CD14-positive monocyte (primary cell): Measurements from ENCODE around the gene CDCP2. TPM values are rescaled to one million over a fixed set of nuclear protein-coding genes. Genes with fewer than 3 reads are reported as not detected.

ENCODE experiments used
- DNase-seq, 3 donors: peaks; one replicate each; pipeline ENCODE4 v3.0.0-alpha.2; 2011 to 2022
- H2AFZ ChIP-seq: 2 replicates; pipeline ENCODE4 v1.6.0; 2012; ENCODE audit warnings: mild to moderate bottlenecking, low read depth, low read length, inconsistent platforms; ENCODE audit not compliant: insufficient read depth, poor library complexity, severe bottlenecking
- H3K27ac ChIP-seq, 2 donors: 1 replicate in 1 of 2; 2 replicates in 1 of 2; pipeline ENCODE4 v1.5.1; 2012 to 2013; ENCODE audit warnings: low read length in 2 of 2, control low read depth in 1 of 2, inconsistent platforms in 1 of 2, low read depth in 1 of 2, mild to moderate bottlenecking in 1 of 2
- H3K27me3 ChIP-seq, 2 donors: one replicate each; pipeline versions ENCODE4 v1.6.0 to v1.6.1; 2011 to 2013; ENCODE audit warnings: low read length in 2 of 2; ENCODE audit not compliant: control insufficient read depth in 2 of 2, insufficient read depth in 2 of 2
- H3K36me3 ChIP-seq, 2 donors: replicated peaks in 1 of 2; 1 replicate in 1 of 2; 2 replicates in 1 of 2; pipeline versions ENCODE4 v1.5.1 to v1.6.1; 2012 to 2013; ENCODE audit warnings: low read length in 2 of 2, control low read depth in 1 of 2, inconsistent platforms in 1 of 2, mild to moderate bottlenecking in 1 of 2; ENCODE audit not compliant: insufficient read depth in 2 of 2, control insufficient read depth in 1 of 2
- H3K4me1 ChIP-seq, 2 donors: 1 replicate in 1 of 2; 2 replicates in 1 of 2; pipeline versions ENCODE4 v1.5.1 to v1.6.1; 2012 to 2013; ENCODE audit warnings: low read length in 2 of 2, control low read depth in 1 of 2, inconsistent platforms in 1 of 2, mild to moderate bottlenecking in 1 of 2, moderate library complexity in 1 of 2; ENCODE audit not compliant: insufficient read depth in 2 of 2, control insufficient read depth in 1 of 2
- H3K4me2 ChIP-seq: replicated peaks from 2 replicates; pipeline ENCODE3; 2012; ENCODE audit warnings: low read length, moderate library complexity, mild to moderate bottlenecking; ENCODE audit not compliant: poor library complexity, severe bottlenecking; ENCODE audit errors: extremely low read depth
- H3K4me3 ChIP-seq, 3 experiments: fragments of 200-600 bp in 1 of 3; sonication (generic) in 1 of 3; replicated peaks in 1 of 3; 1 replicate in 2 of 3; 2 replicates in 1 of 3; pipeline ENCODE4 v1.5.1; 2011 to 2013; ENCODE audit warnings: low read length in 3 of 3, mild to moderate bottlenecking in 3 of 3, control low read depth in 2 of 3, low read depth in 2 of 3, inconsistent platforms in 1 of 3, moderate library complexity in 1 of 3
- H3K79me2 ChIP-seq: 2 replicates; pipeline ENCODE4 v1.6.0; 2012; ENCODE audit warnings: mild to moderate bottlenecking, control low read depth, inconsistent platforms, low read length, moderate library complexity; ENCODE audit not compliant: insufficient read depth
- H3K9ac ChIP-seq: 2 replicates; pipeline ENCODE4 v1.6.0; 2017; ENCODE audit warnings: low read length, mild to moderate bottlenecking; ENCODE audit not compliant: insufficient read depth, poor library complexity, severe bottlenecking
- H3K9me3 ChIP-seq, 2 donors: replicated peaks in 1 of 2; 1 replicate in 1 of 2; 2 replicates in 1 of 2; pipeline versions ENCODE4 v1.5.1 to v1.6.1; 2012 to 2013; ENCODE audit warnings: low read length in 2 of 2, control low read depth in 1 of 2; ENCODE audit not compliant: control insufficient read depth in 1 of 2, insufficient read depth in 1 of 2
- H4K20me1 ChIP-seq: 2 replicates; pipeline ENCODE4 v1.6.0; 2012; ENCODE audit warnings: mild to moderate bottlenecking, low read length, control low read depth, moderate library complexity; ENCODE audit not compliant: insufficient read depth
- H3K27ac Mint-ChIP-seq, 7 donors: one replicate each; pipeline ENCODE4 v1.8.0; 2020; ENCODE audit warnings: mild to moderate bottlenecking in 7 of 7, mixed read lengths in 7 of 7, moderate library complexity in 6 of 7, inconsistent platforms in 2 of 7
- H3K27me3 Mint-ChIP-seq, 3 donors: one replicate each; pipeline ENCODE4 v1.8.0; 2021 to 2022; ENCODE audit warnings: low read depth in 3 of 3, mild to moderate bottlenecking in 3 of 3, mixed read lengths in 3 of 3, moderate library complexity in 3 of 3, inconsistent platforms in 1 of 3
- H3K36me3 Mint-ChIP-seq, 2 donors: one replicate each; pipeline ENCODE4 v1.8.0; 2020; ENCODE audit warnings: mixed read lengths in 2 of 2, inconsistent platforms in 1 of 2, mild to moderate bottlenecking in 1 of 2
- H3K4me1 Mint-ChIP-seq: one replicate; pipeline ENCODE4 v1.8.0; 2020; ENCODE audit warnings: mild to moderate bottlenecking, mixed read lengths
- H3K4me3 Mint-ChIP-seq, 2 donors: one replicate each; pipeline ENCODE4 v1.8.0; 2020; ENCODE audit warnings: mild to moderate bottlenecking in 2 of 2, mixed read lengths in 2 of 2, moderate library complexity in 1 of 2
- H3K9me3 Mint-ChIP-seq, 7 donors: one replicate each; pipeline ENCODE4 v1.8.0; 2020 to 2022; ENCODE audit warnings: mixed read lengths in 7 of 7, mild to moderate bottlenecking in 6 of 7, moderate library complexity in 6 of 7, inconsistent platforms in 2 of 7
- CTCF ChIP-seq: fragments of 200-600 bp; IDR thresholded peaks from one replicate; pipeline ENCODE4 v1.8.0; 2022; ENCODE audit warnings: antibody characterized with exemption, mild to moderate bottlenecking
- WGBS: methylation state at CpG from one replicate; pipeline ENCODE4 v1.1.5; 2013; ENCODE audit warnings: missing lambda C conversion rate; ENCODE audit not compliant: insufficient coverage; 5-methylcytosine and 5-hydroxymethylcytosine counted together
- intact Hi-C, 2 donors: fragments of 100-400 bp; cut with micrococcal nuclease; formaldehyde crosslinking; loops; one replicate each; pipeline versions ENCODE4 v1.15.0 to v1.15.1; 2023
- polyA plus RNA-seq, 3 donors: library from polyadenylated mRNA; depleted of rRNA in 1 of 3; unstranded in 2 of 3; stranded (reverse) in 1 of 3; fragments of 300-500 nt in 2 of 3; fragments of >200 nt in 1 of 3; fragmentation: Illumina TruSeq in 2 of 3; gene quantifications; 1 replicate in 2 of 3; 2 replicates in 1 of 3; pipeline ENCODE4 v1.2.3, GENCODE V29; 2012 to 2021

Gene CDCP2
- polyA plus RNA-seq, 3 donors = 0.09 TPM; not detected in 2

- no peaks in the 10 kb centered on the region for H3K79me2 ChIP-seq
- H3K27me3 ChIP-seq = no peaks in the 10 kb centered on the region
- no peaks in the 10 kb centered on the region for H3K27me3 Mint-ChIP-seq
- peaks cover 2 to 19% of the 10 kb centered on the region in 2 donors for H3K36me3 ChIP-seq
- TF ChIP-seq CTCF = no peak
- peaks cover 0 to 13% (median 3%) of the 10 kb centered on the region in 7 donors for H3K9me3 Mint-ChIP-seq
- DNase-seq = no peak
- H3K36me3 Mint-ChIP-seq = peaks cover 41 to 53% of the 10 kb centered on the region in 2 donors
- no peak overlapping the region for H3K4me2 ChIP-seq
- 100% methylated on average over 4 of the region's 6 CpGs for WGBS
- no peak overlapping the region for H3K27ac Mint-ChIP-seq
- no peak overlapping the region for H3K27ac ChIP-seq
- no peaks in the 10 kb centered on the region for H3K9me3 ChIP-seq
- H3K4me1 Mint-ChIP-seq = peaks cover 11% of the 10 kb centered on the region
- no peaks in the 10 kb centered on the region for H4K20me1 ChIP-seq
- H3K4me3 ChIP-seq = no peak overlapping the region
- no peak overlapping the region for H3K9ac ChIP-seq
- intact Hi-C loops = no loop called here
- H2AFZ ChIP-seq = no peak overlapping the region
- peaks cover 0 to 9% of the 10 kb centered on the region in 2 donors for H3K4me1 ChIP-seq
- no peak overlapping the region for H3K4me3 Mint-ChIP-seq
Measured at GRCh38 chr1:54103414-54103813, 49.4 kb downstream of the CDCP2 start.

- no peaks in the 10 kb centered on the region for H4K20me1 ChIP-seq
- Mint-ChIP-seq H3K9me3 (peaks cover 0 to 13% (median 3%) of the 10 kb centered on the region in 7 donors), H3K4me3 (no peak overlapping the region), H3K27ac (no peak overlapping the region), H3K36me3 (peaks cover 57 to 71% of the 10 kb centered on the region in 2 donors), H3K27me3 (no peaks in the 10 kb centered on the region), H3K4me1 (peaks cover 25% of the 10 kb centered on the region)
- peaks cover 12 to 20% of the 10 kb centered on the region in 2 donors for H3K4me1 ChIP-seq
- H3K79me2 ChIP-seq = no peaks in the 10 kb centered on the region
- H3K27ac ChIP-seq = no peak overlapping the region
- H3K9ac ChIP-seq = no peak overlapping the region
- no peak overlapping the region for H2AFZ ChIP-seq
- no peaks in the 10 kb centered on the region for H3K27me3 ChIP-seq
- no peaks in the 10 kb centered on the region for H3K9me3 ChIP-seq
- H3K36me3 ChIP-seq = peaks cover 2 to 33% of the 10 kb centered on the region in 2 donors
- intact Hi-C loops = no loop called here
- no peak for TF ChIP-seq CTCF
- WGBS = 86% methylated on average over 1 of the region's 2 CpGs
- DNase-seq = no peak
- no peak overlapping the region for H3K4me3 ChIP-seq
- H3K4me2 ChIP-seq = no peak overlapping the region
Measured at GRCh38 chr1:54100500-54100899, 52.3 kb downstream of the CDCP2 start.
